NB4 (cell line): ENCODE measurements around the gene UNC93B1.

ENCODE experiments used
- POLR2A ChIP-seq: IDR thresholded peaks from 2 replicates; pipeline ENCODE4 v1.6.1; 2011; ENCODE audit warnings: mild to moderate bottlenecking; ENCODE audit not compliant: insufficient read length; ENCODE audit errors: extremely low read depth
- TF ChIP-seq, protein P1 (sequence below): IDR thresholded peaks from one replicate; pipeline ENCODE4 v1.5.1; 2012; ENCODE audit warnings: low read depth, low read length

- TF ChIP-seq, protein P1, sequence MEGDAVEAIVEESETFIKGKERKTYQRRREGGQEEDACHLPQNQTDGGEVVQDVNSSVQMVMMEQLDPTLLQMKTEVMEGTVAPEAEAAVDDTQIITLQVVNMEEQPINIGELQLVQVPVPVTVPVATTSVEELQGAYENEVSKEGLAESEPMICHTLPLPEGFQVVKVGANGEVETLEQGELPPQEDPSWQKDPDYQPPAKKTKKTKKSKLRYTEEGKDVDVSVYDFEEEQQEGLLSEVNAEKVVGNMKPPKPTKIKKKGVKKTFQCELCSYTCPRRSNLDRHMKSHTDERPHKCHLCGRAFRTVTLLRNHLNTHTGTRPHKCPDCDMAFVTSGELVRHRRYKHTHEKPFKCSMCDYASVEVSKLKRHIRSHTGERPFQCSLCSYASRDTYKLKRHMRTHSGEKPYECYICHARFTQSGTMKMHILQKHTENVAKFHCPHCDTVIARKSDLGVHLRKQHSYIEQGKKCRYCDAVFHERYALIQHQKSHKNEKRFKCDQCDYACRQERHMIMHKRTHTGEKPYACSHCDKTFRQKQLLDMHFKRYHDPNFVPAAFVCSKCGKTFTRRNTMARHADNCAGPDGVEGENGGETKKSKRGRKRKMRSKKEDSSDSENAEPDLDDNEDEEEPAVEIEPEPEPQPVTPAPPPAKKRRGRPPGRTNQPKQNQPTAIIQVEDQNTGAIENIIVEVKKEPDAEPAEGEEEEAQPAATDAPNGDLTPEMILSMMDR, result no peak
- TF ChIP-seq POLR2A, result no peak
Observed at GRCh38 chr11:68040957-68041591, 37.2 kb upstream of the UNC93B1 start.
